HL-60 (cell line): ENCODE data around the gene FOXO6.

Source experiments
- POLR2AphosphoS5 ChIP-seq: IDR thresholded peaks from 2 replicates; pipeline ENCODE4 v1.6.1; 2012; ENCODE audit warnings: low read depth
- SPI1 ChIP-seq: IDR thresholded peaks from 2 replicates; pipeline ENCODE4 v1.6.1; 2012; ENCODE audit warnings: low read depth, mild to moderate bottlenecking, borderline replicate concordance
- TF ChIP-seq, protein P1 (sequence below): IDR thresholded peaks from one replicate; pipeline ENCODE4 v1.5.1; 2011; ENCODE audit warnings: low read length, control low read depth, inconsistent platforms; ENCODE audit not compliant: insufficient read depth

- TF ChIP-seq, protein P1, sequence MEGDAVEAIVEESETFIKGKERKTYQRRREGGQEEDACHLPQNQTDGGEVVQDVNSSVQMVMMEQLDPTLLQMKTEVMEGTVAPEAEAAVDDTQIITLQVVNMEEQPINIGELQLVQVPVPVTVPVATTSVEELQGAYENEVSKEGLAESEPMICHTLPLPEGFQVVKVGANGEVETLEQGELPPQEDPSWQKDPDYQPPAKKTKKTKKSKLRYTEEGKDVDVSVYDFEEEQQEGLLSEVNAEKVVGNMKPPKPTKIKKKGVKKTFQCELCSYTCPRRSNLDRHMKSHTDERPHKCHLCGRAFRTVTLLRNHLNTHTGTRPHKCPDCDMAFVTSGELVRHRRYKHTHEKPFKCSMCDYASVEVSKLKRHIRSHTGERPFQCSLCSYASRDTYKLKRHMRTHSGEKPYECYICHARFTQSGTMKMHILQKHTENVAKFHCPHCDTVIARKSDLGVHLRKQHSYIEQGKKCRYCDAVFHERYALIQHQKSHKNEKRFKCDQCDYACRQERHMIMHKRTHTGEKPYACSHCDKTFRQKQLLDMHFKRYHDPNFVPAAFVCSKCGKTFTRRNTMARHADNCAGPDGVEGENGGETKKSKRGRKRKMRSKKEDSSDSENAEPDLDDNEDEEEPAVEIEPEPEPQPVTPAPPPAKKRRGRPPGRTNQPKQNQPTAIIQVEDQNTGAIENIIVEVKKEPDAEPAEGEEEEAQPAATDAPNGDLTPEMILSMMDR: no peak
- TF ChIP-seq POLR2AphosphoS5 (no peak), SPI1 (no peak)
These were observed 38.0 kb downstream of the FOXO6 start for GRCh38 chr1:41399145-41399795.
